GM19035 (cell line): ENCODE data around the gene HEATR3.
"Not testable (repeated sequence)": the region's sequence is repeated elsewhere in the genome, so short reads cannot be mapped to it uniquely, and the experiment has no call there.

Experiments
- ATAC-seq: cut with Tn5 transposase; IDR thresholded peaks from one replicate; pipeline ENCODE4 v1.9.1; 2021; ENCODE audit not compliant: unreplicated experiment

HEATR3 gene

DNA sequence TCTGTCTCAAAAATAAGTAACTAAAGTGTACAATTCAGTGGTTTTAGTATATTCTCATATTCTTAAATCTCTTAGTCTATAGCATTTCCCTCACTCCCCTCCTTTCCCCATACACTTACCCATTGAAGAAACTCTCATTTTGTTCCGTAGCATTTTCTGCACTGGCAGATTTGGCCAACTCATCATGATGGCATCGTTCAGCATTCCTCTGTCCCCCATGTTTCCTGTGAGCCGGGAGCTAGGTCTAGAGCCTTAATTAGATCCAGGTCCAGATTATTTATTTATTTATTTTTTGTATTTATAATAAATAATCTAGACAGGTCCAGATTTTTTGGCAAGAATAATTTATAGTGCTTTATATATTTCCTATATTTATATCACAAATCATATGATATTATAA lies 31.0 kb downstream of the HEATR3 start:
- no peak for ATAC-seq

DNA sequence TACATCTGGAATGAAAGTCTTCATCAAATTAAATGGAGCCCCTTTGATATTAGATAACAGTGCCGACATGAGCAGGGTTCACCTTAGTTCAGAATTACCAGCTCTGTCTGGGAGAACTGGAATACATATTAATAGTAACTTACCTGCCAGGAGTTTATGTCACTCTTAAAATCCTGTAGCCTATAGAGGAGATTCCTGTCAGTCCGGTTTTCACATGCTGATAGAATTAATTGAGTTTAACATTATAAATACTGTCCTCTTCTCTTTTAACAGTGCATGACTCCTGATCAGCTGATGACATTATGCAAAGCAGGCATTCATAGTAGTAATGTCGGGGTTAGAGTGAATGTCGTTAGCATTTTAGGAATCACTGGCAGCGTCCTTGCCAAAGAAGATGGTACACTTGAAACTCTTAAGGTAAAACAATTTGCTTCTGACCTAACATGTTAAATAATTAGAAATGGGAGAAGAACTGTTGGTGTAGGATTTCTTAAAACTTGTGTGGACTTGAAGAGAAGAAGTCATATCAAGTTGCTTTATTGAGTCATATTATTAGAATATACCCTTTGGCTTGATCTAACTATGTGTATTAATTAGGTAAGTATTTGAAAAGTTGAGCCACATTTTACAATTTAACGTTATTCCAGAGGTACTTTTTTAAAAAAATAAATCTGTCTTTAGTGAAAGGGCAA lies 34.3 kb downstream of the HEATR3 start:
- no peak for ATAC-seq

DNA sequence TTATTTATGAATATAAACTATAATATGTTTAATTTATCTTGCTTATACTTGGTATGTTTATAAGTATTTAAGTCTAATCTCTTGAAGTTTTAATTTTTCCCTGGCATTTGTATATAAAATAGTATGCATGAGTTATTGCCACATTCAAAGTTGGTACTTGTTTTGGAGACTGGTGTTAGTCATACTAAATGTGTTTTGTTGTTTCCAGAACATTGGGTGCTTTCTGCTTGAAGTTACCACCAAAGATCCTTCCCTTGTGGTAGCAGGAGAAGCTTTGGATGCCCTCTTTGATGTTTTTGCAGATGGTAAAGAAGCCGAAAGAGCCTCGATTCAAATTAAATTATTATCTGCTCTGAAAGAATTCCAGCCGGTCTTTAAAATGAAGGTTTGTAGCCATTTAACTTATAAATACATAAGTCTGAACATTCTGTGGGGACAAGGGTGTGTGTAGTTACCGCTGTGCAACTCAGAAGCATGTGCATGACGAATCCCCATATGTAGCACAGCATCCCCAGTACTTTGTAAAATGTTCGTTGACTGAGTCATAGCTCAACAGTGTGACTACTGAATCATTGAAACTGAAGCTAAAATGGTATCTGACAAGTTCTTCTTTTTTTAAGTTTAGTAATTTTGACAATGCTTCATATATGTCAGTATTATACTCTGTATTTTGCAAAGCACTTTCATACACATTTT lies 36.4 kb downstream of the HEATR3 start:
- ATAC-seq: peak; percentile 88

DNA sequence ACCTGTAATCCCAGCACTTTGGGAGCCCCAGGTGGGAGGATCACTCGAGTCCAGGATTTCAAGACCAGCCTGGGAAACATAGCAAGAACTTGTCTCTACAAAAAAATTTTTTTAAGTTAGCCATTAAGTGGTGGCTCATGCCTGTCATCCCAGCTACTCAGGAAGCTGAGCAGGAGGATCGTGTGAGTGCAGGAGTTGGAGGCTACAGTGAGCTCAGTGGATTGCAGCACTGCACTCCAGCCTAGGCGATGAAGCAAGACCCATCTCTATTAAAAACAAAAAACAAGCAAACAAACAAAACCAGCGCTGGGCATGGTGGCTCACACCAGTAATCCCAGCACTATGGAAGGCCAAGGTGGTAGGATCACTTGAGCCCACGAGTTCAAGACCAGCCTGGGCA lies 38.0 kb downstream of the HEATR3 start:
- ATAC-seq: no peak

DNA sequence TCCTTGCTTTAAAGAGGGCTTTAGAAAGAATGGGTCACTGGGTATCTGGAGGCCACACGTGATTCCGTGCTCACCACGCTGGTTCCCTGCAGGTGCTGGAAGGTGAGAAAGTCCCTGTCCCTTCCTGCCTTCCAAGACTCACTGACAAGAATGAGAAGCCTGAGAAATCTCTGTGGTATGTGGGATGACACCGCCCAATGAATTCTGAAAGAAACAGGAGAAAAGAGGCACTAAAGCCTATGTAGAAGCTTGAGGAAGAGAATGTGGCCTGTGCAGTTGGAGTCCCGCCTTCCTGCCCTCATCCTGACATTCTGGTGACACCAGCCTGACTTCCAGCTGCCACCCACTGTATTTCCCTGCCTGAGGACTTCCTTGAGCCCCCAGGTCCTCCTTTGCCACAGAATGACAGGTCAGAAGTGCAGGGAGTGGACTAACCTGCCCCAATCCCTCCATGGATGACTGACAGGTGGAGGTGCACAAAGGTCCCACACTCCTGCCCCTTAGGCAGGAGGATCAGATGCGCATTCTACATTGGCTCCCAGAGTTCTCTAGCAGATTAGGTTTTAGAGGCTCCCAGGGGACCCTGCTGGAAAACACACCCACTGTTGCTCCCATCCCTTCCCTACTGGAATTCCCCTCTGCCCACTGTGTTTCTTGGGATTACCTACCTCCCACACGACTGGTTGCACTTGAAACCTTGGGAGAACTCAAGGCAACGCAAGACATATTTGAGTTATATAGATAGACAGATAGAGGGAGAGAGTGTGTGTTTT lies 48.8 kb downstream of the HEATR3 start:
- no peak for ATAC-seq

DNA sequence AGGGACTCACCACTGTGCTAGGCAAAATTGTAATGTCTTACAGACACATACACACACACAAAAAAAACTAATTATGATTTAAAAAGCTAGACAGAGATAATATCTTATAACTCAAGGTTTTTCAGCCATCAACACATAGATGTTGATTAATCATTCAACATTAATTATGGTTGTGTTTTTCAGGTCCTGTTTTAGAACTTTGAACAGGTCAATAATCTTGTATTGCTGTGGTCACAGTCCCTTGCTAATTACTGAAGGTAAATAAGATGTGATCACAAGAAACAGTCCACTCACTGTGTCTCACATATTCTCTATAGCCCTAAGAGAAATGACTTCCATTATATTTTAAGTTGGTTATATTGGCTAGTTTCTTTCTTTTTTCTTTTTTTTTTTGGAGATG lies 54.9 kb downstream of the HEATR3 start:
- no peak for ATAC-seq

DNA sequence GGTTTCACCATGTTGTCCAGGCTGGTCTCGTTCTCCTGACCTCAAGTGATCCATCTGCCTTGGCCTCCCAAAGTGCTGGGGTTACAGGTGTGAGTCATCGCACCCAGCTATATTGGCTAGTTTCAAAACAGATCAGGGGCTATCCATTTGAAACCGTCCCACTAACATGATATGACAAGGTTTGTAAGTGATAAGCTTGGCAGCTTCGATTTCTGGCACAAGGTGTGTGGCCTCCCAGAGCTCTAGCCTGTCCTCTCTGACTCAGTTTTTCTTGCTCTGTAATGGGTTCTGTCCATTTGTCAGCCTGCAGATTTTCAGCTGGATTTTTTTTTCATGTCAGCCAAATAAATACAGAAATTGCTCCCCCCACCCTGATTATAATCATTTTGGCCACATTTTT lies 55.5 kb downstream of the HEATR3 start:
- no peak for ATAC-seq

DNA sequence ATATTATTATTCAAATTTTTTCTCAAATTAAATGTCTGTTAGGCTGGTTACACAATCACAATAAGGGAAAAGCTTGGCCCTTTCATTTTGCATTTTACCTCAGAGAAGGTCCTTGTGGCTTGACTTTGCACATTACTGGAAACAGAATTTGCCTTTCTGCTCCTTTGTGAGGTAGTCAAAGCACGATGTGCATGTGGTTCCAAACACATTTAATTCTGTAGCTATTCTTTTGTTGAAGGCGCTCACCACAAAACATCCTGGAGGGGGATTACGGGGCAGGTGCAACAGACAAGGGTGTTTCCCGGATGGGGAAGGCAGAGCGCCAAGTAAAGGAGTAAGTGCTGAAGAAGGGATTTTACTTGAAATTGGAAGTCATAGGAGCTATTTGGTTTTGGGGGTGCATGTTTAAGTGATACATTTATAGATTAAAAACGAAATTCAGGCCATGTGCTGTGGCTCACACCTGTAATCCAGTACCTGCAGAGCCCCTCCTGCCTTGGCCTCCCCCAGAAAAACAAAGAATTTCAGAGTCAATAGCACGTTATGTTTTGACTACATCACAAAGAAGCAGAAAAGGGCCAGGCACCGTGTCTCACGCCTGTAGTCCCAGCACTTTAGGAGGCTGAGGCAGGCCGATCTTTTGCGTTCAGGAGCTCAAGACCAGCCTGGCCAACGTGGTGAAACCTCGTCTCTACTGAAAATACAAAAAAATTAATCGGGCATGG lies 56.1 kb downstream of the HEATR3 start:
- peak; percentile 68 for ATAC-seq

DNA sequence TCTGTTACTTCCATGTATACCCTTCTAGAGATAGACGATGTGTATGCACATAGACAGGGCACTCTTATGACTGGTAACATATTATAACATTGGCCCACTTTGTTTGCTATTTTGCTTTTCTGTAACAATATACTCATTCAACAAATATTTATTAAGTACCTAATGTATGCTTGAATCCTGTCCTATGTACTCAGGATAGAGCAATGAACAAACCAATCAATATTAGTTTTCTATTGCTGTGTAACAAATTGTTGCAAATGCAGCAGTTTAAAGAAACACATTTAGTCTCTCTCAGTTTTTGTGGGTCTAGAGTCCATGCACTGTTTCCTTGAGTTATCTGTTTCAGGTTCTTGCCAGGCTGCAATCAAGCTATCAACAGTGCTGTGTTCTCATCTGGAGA lies 57.6 kb downstream of the HEATR3 start:
- no peak for ATAC-seq

DNA sequence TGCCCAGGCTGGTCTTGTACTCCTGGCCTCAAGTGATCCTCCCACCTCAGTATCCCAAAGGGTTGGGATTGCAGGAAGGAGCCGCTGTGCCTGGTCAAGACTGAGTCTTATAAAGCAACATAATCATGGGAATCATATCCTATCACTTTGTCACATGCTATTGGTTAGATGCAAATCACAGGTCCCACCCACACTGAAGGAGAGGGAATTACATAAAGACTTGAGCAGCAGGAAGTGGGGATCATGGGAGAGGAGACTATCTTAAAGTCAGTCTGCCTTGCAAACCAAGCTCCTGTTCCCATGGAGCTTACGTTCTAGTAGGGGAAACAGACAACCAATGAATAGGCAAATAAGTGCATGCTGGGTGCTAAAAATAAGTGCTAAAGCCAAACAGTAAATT lies 59.0 kb downstream of the HEATR3 start:
- ATAC-seq: no peak

DNA sequence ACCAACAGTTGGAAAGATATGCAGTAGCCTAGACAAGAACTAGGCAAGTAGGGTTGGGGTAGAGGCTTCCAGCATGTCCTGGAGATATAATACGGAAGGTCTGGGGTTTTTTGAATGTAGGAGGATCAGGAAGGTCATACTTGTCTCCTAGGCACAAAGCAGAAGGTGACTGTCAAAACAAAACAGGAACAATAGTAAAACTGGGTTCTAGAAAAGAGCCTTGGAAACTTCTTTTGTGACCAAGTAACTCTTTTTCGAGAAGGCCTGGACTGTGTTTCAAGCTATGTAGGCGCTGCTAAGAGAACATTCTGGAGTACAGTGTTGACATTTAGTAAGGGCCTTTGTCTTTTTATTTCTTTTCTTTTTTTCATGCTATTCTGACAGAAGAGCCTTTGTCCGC lies 60.4 kb downstream of the HEATR3 start:
- ATAC-seq: no peak

DNA sequence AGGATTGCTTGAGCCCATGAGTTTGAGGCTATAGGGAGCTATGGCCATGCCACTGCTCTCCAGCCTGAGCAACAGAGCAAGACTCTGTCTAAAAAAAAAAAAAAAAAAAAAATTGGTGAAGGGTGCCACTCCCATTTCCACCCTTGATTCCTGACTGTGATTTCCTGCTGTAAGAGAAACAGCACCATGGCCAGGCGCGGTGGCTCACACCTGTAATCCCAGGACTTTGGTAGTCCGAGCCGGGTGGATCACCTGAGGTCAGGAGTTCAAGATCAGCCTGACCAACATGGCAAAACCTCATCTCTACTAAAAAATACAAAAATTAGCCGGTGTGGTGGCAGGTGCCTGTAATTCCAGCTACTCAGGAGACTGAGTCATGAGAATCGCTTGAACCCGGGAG lies 66.8 kb downstream of the HEATR3 start:
- ATAC-seq: not testable (repeated sequence)

DNA sequence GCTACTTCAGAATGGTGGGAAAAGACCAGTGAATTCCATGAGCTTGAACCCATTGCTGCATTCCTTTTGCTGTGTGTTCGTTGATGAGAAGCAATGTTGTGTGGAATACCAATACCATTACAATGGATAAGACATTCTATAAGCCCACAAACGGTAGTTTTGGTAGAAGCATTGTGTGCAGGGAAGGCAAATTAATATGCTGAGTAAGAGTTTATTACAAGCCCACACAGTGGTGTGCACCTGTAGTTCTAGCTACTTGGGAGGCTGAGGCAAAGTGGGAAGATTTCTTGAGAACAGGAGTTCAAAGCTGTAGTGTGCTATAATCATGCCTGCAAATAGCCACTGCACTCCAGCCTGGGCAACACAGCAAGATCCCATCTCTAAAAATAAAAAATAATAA lies 67.4 kb downstream of the HEATR3 start:
- no peak for ATAC-seq

DNA sequence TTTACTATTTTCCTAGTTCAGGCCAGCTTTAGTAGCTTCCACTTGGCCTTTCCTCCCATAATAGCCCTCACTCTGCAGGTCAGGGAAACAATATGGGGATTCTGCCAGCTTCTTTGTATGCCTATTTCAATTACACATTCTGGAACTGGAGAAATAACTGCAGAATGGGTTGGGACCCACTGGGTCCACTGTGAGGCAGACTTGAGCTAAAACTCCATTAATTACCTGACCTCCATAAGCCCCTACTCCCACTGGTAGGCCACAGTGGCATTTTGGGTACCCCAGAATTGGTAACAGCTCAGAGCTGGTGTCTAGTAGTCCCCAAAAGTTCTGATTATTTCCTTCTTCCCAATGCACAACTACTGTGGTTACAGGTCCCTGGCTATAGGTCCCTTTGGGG lies 70.6 kb downstream of the HEATR3 start:
- no peak for ATAC-seq

DNA sequence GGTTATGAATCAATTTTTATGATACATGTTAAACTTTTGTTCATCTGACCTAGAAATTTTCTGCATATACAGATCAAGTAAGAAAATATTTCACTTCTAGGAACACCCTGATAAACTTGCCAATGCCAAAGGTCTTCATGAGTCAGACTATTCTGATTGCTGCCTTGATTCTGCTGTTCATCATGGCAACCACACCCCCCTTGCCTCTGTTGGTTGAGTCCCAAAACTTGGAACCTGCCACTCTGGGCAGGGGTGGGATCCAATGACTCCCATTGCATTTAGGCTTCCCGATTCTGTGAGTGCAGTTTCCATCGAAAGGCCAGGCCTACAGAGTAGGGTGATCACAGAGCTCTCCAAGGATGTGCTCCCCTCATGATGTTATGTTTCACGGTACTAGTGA lies 71.5 kb downstream of the HEATR3 start:
- no peak for ATAC-seq

DNA sequence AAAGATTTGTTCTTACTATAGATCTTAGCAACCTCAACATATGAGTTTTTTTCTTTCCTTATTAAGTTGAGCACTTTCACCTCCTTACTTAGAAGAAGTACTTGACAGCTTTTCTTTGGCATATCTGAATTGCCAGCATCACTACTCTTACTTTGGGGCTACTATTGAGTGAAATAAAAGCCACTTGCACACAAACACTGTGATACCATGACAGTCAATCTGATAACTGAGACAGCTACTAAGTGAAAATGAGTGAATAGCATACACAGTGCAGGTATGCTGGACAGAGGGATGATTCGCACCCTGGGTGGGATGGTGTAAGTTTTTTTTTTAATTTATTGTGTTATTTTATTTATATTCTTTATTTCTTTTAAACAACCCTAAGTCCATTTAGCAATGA lies 73.8 kb downstream of the HEATR3 start:
- no peak for ATAC-seq

DNA sequence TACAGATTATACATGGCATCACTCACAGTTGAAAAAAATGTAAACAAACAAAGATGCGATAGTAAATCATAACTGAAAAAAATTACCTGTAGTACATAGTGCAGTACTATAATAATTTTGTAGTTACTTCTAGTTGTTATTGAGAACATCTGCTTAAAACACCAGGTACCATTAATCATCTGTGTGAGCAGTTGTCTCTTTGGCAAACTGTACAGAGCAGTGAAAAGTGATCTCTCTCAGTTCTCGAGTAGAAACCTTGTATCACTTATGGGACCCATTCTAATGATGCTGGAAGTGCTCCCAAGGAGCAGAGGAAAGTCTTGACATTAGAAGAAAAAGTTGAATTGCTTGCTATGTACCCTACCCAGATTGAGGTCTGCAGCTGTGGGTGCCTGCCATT lies 78.4 kb downstream of the HEATR3 start:
- no peak for ATAC-seq

DNA sequence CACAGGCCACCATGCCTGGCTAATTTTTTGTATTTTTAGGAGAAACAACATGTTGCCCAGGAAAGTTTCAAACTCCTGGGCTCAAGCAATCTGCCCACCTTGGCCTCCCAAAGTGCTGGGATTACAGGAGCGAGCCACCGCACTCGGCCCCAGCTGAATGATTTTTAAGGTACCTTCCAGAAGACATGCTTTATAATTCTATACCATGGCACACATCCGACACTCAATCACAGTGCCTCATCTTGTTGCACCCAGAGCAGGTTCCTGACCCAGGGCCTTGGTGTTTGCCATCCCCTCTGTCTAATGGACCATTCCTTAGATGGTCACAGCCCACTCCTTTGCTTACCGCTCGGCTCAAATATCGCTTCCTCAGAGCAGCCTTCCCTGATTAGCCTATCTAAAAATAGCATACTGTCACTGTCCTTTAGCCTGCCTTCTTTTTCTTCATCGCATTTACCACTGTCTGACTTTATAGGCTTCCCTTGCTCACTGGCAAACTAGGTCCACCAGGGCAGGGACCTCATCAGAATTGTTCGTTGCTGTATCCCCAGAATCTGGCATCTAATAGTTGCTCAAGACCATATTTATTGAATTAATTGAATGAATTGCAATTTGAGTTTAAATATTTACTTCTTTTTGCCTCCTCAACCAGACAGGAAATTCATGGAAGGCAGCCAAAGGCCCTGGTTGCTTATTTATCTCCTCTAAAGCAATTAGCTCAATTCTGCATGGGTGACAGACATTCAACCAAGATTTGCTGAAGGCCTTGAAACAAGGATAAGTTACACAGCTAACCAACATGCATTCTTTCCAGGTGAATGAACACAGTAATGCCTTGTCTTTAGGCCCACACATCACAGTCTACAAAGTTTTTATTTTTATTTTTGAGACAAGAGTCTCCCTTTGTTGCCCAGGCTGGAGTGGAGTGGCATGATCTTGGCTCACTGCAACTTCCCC lies 81.0 kb downstream of the HEATR3 start:
- no peak for ATAC-seq

DNA sequence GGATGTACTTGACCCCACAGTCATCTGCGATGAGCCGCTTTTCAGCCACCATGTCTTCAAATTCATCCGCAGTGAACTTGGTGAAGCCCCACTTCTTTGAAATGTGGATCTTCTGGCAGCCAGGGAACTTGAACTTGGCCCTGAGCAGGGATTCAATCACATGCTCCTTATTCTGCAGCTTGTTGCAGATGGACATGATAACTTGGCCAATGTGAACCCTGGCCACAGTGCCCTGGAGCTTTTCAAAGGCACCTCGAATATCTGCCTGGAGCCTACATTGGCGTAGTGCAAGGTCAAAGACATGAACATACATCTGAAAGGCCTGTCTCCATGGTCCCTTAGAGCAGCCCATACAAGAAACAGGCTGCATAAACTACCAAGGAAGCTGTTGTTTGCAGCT lies 85.6 kb downstream of the HEATR3 start:
- no peak for ATAC-seq

DNA sequence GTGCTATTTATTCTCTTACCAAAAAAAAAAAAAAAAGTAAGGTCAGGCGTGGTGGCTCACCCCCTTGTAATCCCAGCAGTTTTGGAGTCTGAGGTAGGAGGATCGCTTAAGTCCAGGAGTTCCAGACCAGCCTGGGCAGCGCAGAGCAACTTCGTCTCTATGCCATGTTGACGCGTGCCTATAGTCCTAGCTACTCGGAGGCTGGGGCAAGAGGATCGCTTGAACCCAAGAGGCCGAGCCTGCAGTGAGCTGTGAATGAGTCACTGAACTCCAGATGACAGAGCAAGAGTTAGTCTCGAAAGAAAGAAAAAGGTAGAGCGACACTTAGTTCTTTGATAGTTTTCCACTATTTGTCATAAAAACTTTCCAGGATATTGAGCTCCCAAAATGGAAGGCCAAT lies 86.0 kb downstream of the HEATR3 start:
- ATAC-seq: no peak
